Measurements from ENCODE around the gene ZC3H18. TPM values are rescaled to one million over a fixed set of nuclear protein-coding genes. Genes with fewer than 3 reads are reported as not detected.
"Not testable (repeated sequence)": the region's sequence is repeated elsewhere in the genome, so short reads cannot be mapped to it uniquely, and the experiment has no call there.

Gene ZC3H18
- total RNA-seq, 4 donors from 2014 or later = 19.7 to 52.2 (median 28.1) TPM

GRCh38 chr16:88662843-88663606 lies 92.8 kb downstream of the ZC3H18 start, which contains the start of gene MVD:
TSS of gene MVD (minus strand) at chr16:88663091. CDS start at chr16:88663080, 11 bp downstream.
- H3K9me3 ChIP-seq = no peaks in the 10 kb centered on the region
- peaks cover 0 to 27% (median 10%) of the 10 kb centered on the region in 4 donors for H3K4me1 ChIP-seq
- WGBS, 2 donors = 0% methylated on average over 21 of the region's 88 CpGs
- peaks cover 0 to 18% (median 0%) of the 10 kb centered on the region in 3 donors for H3K36me3 ChIP-seq
- TF ChIP-seq CTCF (IDR thresholded peaks at IDR 0.05) (peak in 2 of 5 experiments; percentile 44 to 55), POLR2A (IDR thresholded peaks at IDR 0.05) (peak; percentile 42 to 94), EP300 (IDR thresholded peaks at IDR 0.05) (peak; percentile 84 to 94)
- no peaks in the 10 kb centered on the region for H3K27me3 ChIP-seq
- H3K4me3 ChIP-seq = peak within 1 kb of the TSS; percentile 76 to 88 (median 82)
- peak; percentile 89 to 93 for DNase-seq (ENCODE audit: low spot score in 2 of 2)
- H3K27ac ChIP-seq = peak within 1 kb of the TSS; percentile 75 to 94 (median 91)

DNA sequence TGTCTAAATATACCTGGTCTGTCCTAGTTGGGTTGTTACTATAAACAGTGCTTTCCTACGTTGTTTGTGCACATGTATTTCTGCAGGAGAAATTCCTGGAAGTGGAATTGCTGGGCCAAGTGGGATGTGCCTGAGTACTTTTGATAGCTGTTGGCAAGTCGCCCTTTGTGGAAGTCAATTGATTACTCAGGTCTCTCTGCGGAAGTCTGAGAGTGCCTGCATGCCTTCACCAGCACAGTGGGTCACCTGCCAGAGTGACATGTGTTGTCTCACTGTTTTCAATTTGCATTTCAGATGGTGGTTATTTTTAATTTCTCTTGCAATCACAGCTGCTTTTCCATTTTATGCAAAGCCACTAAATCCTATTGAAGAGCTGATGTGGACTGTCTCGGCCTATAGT lies 94.9 kb downstream of the ZC3H18 start:
- no peak overlapping the region for H3K4me3 ChIP-seq
- H3K27ac ChIP-seq = no peak overlapping the region
- H3K27me3 ChIP-seq = no peaks in the 10 kb centered on the region
- peaks cover 0 to 13% (median 0%) of the 10 kb centered on the region in 3 donors for H3K36me3 ChIP-seq
- no peak for DNase-seq (ENCODE audit: low spot score in 2 of 2)
- WGBS, 2 donors = 68 to 72% methylated on average over 4 of the region's 4 CpGs
- TF ChIP-seq CTCF (IDR thresholded peaks at IDR 0.05) (no peak), EP300 (IDR thresholded peaks at IDR 0.05) (peak in 1 of 2 donors; percentile 19)
- peaks cover 0 to 27% (median 10%) of the 10 kb centered on the region in 4 donors for H3K4me1 ChIP-seq
- no peaks in the 10 kb centered on the region for H3K9me3 ChIP-seq

DNA sequence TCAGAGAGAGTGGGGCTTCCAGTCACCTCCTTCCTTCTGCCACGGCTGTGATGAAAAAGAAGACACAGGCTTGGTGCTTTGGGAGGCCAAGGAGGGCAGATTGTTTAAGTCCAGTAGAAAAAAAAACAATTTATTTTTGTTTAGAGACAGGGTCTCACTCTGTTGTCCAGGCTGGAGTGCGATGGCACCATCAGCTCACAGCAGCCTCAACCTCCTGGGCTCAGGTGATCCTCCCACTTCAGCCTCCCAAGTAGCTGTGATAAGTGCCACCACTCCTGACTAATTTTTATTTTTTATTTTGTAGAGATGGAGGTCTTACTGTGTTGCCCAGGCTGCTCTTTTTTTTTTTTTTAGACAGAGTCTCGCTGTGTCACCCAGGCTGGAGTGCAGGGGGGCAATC lies 95.4 kb downstream of the ZC3H18 start:
- 82 to 92% methylated on average over 3 of the region's 3 CpGs for WGBS, 2 donors

DNA sequence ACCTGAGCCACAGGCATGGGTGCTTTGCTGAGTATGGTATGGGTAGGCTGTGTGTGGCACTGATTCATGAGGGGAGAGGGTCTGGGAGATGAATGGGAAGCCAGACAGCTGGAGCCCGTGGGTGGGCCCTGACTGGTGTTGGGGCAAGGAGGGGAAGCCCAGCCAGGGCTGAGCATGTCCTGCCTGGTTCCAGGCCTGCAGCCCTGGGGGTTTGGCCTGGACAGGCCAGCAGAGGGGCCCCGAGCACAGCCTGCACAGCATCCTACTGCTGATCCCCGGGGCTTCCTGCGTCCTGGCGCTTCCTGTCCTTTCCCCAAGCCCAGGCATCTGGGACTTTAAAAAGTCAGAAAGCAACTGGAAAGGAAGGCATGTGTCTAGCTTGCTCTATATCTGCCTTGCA lies 97.3 kb downstream of the ZC3H18 start:
- 47 to 54% methylated on average over 5 of the region's 5 CpGs for WGBS, 2 donors
- no peak overlapping the region for H3K27ac ChIP-seq
- no peaks in the 10 kb centered on the region for H3K9me3 ChIP-seq
- H3K4me1 ChIP-seq = peaks cover 0 to 13% (median 4%) of the 10 kb centered on the region in 4 donors
- no peaks in the 10 kb centered on the region for H3K27me3 ChIP-seq
- H3K4me3 ChIP-seq = no peak overlapping the region
- TF ChIP-seq POLR2A (IDR thresholded peaks at IDR 0.05) (no peak), CTCF (IDR thresholded peaks at IDR 0.05) (no peak), EP300 (IDR thresholded peaks at IDR 0.05) (no peak)
- no peak for DNase-seq (ENCODE audit: low spot score in 2 of 2)
- peaks cover 0 to 23% (median 0%) of the 10 kb centered on the region in 3 donors for H3K36me3 ChIP-seq

More for the DNA sequence above, 95.4 kb downstream of the ZC3H18 start:
- Histone ChIP-seq H3K4me3 (no peak overlapping the region), H3K27ac (no peak overlapping the region), H3K27me3 (no peaks in the 10 kb centered on the region), H3K9me3 (no peaks in the 10 kb centered on the region), H3K36me3 (peaks cover 0 to 13% (median 0%) of the 10 kb centered on the region in 3 donors), H3K4me1 (peaks cover 0 to 27% (median 10%) of the 10 kb centered on the region in 4 donors)
- no peak for TF ChIP-seq POLR2A (IDR thresholded peaks at IDR 0.05)
- TF ChIP-seq EP300 (IDR thresholded peaks at IDR 0.05) = no peak
- no peak for TF ChIP-seq CTCF (IDR thresholded peaks at IDR 0.05)
- DNase-seq (ENCODE audit: low spot score in 2 of 2) = no peak

DNA sequence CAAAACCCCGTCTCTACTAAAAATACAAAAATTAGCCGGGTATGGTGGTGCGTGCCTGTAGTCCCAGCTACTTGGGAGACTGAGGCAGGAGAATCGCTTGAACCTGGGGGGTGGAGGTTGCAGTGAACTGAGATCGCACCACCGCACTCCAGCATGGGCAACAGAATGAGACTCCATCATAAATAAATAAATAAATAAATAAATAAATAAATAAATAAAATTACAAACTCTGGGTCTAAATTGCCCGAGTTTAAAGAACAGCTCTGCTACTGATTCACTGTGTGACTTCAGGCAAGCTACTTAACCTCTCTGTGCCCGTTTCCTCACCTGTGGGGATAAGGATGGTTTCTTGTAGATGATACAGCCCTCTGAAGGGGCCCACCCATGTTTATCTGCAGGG lies 99.3 kb downstream of the ZC3H18 start:
- peaks cover 0 to 41% (median 0%) of the 10 kb centered on the region in 3 donors for H3K36me3 ChIP-seq
- DNase-seq (ENCODE audit: low spot score in 2 of 2); H3K27ac ChIP-seq; H3K4me3 ChIP-seq; H3K4me1 ChIP-seq; H3K9me3 ChIP-seq; H3K27me3 ChIP-seq: not testable (repeated sequence)
- 89 to 97% methylated on average over 8 of the region's 8 CpGs for WGBS, 2 donors
